ENCODE data around the gene RBM5.
A peak's percentile ranks its signal among the peaks of the same experiment; 100 is the strongest.

The RBM5 gene

DNA sequence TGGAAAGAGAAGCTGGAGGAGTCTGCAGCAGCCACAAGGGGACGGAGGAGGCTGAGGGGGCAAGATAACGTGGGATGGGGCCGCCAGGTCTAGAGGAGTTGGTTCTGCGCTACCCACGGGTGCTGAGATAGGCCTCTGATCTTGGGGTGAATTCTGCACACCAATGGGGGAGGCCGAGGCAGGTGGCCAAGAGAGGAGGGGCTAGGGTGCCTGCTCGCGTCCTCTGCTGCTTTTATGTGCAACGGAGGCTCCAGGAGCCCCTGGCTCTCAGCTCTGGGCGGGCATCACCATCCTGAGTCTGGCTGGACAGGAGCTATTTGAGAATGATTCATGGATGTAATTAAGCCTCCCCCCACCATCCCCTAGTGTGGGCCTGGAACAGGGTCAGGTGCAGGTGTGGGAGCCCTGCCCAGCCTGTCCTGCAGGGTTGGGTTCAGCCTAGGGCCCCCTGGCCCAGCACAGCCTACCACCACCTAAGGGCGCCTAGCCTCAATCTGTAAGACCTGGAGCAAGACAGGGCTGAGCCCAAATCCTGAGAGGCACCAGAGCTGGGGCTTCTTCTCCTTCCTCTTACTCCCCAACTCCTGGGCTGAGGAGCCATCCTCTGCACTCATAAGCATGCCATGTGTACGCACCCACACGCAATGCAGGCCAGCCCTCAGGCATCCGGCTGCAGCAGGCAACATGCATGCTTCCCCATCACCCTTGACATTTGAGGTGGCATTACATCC, 34.1 kb downstream of the RBM5 start:
- Histone ChIP-seq H3K9me3 (ENCODE audit: insufficient read depth, low read depth, low read length) (no peaks in the 10 kb centered on the region), H3K9ac (ENCODE audit: low read depth, low read length) (no peak overlapping the region), H3K27me3 (ENCODE audit: insufficient read depth, low read length) (no peaks in the 10 kb centered on the region), H3K36me3 (ENCODE audit: insufficient read depth, low read depth, low read length) (peaks cover 25% of the 10 kb centered on the region), H3K4me3 (ENCODE audit: low read length) (no peak overlapping the region), H3K27ac (ENCODE audit: low read length) (no peak overlapping the region), H3K4me1 (ENCODE audit: insufficient read depth, low read length) (peaks cover 15% of the 10 kb centered on the region)

DNA sequence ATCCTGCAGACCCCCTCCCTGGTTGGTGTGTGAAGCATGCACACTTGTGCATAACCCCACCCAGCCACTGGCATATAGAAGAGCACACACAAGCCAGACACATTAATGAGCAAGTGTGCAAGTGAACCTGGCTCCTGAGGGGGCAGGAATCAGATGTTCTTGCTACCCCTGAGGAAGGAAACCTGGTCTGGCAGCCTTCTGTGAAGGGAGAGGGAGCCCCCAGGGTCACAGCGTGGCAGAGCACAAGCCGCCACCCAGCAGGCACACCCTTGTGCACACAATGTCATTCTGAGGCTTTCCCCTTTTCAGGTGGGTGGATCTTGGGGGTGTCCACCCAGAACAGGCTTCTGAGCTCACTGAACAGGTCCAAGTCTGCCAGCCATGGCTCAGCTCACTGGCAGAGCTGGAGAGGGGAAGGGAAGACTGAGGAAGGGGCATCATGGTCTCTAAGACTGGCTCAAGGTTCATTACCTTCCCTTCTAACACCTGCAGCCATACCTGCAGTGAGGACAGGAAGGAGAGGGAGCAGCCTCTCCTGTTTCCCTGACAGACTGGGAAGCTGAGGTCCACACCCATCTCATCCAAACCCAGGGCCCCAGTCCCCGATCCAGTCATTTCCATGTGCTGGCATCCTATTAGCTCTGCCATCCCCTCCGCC, 34.8 kb downstream of the RBM5 start:
- Histone ChIP-seq H3K4me1 (ENCODE audit: insufficient read depth, low read length) (peaks cover 15% of the 10 kb centered on the region), H3K9ac (ENCODE audit: low read depth, low read length) (no peak overlapping the region), H3K27me3 (ENCODE audit: insufficient read depth, low read length) (no peaks in the 10 kb centered on the region), H3K27ac (ENCODE audit: low read length) (no peak overlapping the region), H3K36me3 (ENCODE audit: insufficient read depth, low read depth, low read length) (peaks cover 18% of the 10 kb centered on the region), H3K9me3 (ENCODE audit: insufficient read depth, low read depth, low read length) (no peaks in the 10 kb centered on the region), H3K4me3 (ENCODE audit: low read length) (no peak overlapping the region)

DNA sequence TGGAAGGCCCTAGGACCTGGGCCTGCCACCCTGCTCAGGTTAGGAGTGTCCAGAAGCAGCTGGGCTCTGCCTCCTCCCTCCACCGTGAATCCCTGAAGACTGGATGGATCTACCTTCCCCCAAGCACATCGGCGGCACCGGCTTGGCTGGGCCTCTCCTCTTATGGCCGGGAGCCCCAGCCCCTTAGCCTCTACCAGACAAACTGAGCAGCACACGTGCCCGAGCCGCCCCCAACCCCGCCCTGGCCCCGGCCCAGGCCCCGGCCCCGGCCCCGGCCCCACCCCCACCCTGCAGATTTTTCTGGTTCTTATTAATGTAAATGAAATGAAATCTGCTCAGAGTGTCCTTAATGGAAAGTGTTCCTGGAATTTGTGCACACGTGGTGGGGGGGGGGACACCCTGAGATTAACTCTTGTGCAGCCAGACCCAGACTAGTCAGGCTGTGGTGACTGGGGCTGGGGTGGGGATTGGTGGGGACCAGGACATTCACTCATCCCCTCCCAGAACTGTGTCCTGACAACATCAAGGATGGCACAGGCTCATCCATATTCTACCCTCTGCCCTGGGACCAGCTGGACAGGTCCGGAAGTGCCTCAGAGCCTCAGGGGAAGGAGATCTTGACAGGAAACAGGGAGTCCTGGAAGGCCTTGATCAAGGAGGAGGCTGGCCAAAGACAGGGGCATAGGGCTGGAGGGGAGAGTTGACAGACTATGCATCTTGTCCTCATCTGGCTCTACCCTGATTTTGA, 35.5 kb downstream of the RBM5 start:
- Histone ChIP-seq H3K27me3 (ENCODE audit: insufficient read depth, low read length) (no peaks in the 10 kb centered on the region), H3K9me3 (ENCODE audit: insufficient read depth, low read depth, low read length) (no peaks in the 10 kb centered on the region), H3K4me3 (ENCODE audit: low read length) (no peak overlapping the region), H3K36me3 (ENCODE audit: insufficient read depth, low read depth, low read length) (peaks cover 11% of the 10 kb centered on the region; the same call in 1 of the 2 replicates), H3K4me1 (ENCODE audit: insufficient read depth, low read length) (peaks cover 15% of the 10 kb centered on the region), H3K27ac (ENCODE audit: low read length) (peak overlapping the region; percentile 7), H3K9ac (ENCODE audit: low read depth, low read length) (peak overlapping the region; percentile 33; the same call in 1 of the 2 replicates)

DNA sequence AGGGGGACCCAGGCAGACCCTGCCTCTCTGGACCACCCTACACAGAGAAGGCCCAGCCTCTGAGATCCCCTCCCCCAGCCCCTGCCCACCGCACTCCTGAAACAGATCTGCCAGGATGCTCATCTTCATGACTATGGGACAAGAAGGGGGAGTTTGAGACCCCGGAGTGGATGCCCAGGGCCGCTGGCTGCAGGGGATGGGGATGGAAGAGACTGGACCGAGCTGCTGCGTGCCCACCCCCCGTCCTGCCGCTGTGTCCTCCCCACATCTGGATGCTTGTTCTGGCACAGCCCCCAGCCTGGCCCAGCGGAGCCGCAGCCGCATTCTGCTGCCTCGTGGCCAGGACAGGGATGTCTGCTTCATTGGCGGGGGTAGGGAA, 36.1 kb downstream of the RBM5 start:
- no peak overlapping the region for H3K4me3 ChIP-seq (ENCODE audit: low read length)
- H3K4me1 ChIP-seq (ENCODE audit: insufficient read depth, low read length), result peaks cover 15% of the 10 kb centered on the region
- H3K27me3 ChIP-seq (ENCODE audit: insufficient read depth, low read length), result no peaks in the 10 kb centered on the region
- peak overlapping the region; percentile 7 for H3K27ac ChIP-seq (ENCODE audit: low read length)
- no peaks in the 10 kb centered on the region for H3K9me3 ChIP-seq (ENCODE audit: insufficient read depth, low read depth, low read length)
- peaks cover 7% of the 10 kb centered on the region; the same call in 1 of the 2 replicates for H3K36me3 ChIP-seq (ENCODE audit: insufficient read depth, low read depth, low read length)
- H3K9ac ChIP-seq (ENCODE audit: low read depth, low read length), result peak overlapping the region; percentile 33; the same call in 1 of the 2 replicates

DNA sequence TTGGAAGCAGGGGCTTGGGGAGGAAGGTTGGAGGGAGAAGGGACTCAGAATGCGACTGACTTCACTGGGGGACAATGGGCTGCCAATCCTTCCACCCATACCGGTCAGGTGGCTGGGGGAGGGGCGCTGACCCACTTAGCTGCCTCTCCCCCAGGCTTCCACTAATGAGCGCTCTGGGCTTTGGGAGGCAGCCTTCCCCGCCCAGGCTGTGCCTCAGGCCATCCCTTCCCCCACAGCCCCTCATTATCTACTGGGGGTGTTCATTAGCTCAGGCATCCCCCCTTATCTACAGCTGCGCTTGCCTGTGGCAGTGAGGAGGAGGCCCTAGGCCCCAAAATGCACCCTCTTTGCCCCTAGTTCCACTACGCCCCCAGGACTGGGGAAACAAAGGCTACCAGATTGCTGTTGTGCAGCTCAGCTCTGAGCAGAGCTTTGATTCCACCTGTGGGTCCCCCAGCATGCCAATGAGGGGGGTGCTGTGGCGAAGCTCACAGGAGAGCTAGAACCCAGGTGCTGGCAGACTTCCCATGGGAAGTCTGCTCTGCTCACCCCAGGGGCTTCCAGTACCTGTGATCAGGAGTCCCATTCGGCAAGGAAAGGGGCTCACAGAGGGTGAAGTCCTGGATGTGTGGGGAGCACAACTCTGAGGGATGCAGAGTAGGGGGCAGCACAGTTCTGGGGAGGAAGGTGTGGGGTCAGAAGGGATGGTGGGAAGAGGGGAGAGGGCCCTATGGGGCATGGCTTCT, 37.0 kb downstream of the RBM5 start:
- Histone ChIP-seq H3K27ac (ENCODE audit: low read length) (no peak overlapping the region), H3K36me3 (ENCODE audit: insufficient read depth, low read depth, low read length) (no peaks in the 10 kb centered on the region; the same call in 1 of the 2 replicates), H3K4me1 (ENCODE audit: insufficient read depth, low read length) (peaks cover 15% of the 10 kb centered on the region), H3K4me3 (ENCODE audit: low read length) (no peak overlapping the region), H3K27me3 (ENCODE audit: insufficient read depth, low read length) (no peaks in the 10 kb centered on the region), H3K9me3 (ENCODE audit: insufficient read depth, low read depth, low read length) (no peaks in the 10 kb centered on the region), H3K9ac (ENCODE audit: low read depth, low read length) (peak overlapping the region; percentile 55; the same call in 1 of the 2 replicates)

DNA sequence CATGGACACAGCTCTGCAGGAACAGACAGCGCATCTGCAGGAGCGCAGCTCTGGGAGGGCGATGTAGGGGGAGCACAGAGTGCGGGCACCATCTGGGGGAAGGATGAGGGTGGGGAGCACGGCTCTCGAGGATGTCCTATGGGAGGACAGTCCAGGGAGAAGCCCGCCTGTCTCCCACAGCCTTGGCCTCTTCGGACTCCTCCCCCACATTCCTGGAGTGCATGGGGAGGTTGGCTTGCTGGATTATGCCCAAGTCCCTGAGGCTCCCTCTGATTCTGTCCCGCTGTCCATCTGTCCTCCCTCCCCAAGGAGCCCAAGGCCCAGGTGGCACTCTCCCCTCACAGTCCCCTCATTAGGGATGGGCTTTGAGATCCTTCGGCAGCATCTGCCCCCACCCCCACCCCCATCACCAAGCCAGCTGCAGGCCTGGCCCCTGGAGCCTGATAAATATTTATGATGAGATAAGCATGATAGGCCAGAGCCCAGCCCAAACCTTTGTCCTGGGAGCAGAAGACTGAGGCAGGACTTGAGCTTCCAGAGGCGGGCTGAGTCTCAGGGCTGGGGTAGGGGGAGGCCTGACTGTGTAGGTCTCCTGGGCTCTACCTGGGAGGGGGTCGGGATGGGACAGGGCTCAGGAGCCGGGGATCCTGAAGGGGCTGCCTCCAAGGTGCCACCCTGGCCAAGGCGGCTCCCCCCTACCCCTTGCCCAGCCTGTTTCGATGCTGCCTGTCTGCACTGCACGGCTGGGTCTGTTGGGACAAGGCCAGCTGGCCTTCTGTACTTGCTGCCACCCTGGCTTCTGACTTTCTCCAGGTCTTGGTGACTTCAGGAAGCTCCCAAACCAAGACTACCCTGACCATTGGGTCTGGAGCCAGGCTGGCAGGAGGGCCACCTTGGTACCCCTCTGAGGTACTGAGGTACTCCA, 37.8 kb downstream of the RBM5 start:
- Histone ChIP-seq H3K9ac (ENCODE audit: low read depth, low read length) (peak overlapping the region; percentile 55; the same call in 1 of the 2 replicates), H3K36me3 (ENCODE audit: insufficient read depth, low read depth, low read length) (no peaks in the 10 kb centered on the region), H3K4me3 (ENCODE audit: low read length) (no peak overlapping the region), H3K4me1 (ENCODE audit: insufficient read depth, low read length) (peaks cover 15% of the 10 kb centered on the region), H3K9me3 (ENCODE audit: insufficient read depth, low read depth, low read length) (no peaks in the 10 kb centered on the region), H3K27ac (ENCODE audit: low read length) (no peak overlapping the region), H3K27me3 (ENCODE audit: insufficient read depth, low read length) (no peaks in the 10 kb centered on the region)

DNA sequence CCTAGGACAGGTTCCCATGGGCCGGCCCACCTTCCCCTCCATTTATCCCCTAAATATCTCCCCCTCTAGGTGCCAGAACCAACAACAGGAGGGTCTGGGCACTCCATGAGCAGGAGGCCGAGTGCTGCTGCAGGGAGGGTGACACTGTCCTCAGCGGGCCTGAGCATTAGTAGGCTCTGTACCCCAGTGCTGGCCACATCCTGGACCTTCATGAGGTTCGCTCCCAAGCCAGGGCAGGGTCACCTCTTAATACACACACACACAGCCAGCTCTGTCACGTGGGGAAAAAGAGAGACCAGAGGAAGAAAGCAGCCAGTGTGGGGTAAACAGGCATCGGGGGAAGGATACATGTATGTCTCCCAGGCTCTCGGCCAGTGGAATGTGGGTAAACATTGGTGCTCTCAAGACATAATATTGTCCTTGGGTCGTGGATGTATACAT, 38.6 kb downstream of the RBM5 start:
- H3K36me3 ChIP-seq (ENCODE audit: insufficient read depth, low read depth, low read length), result no peaks in the 10 kb centered on the region
- no peak overlapping the region for H3K9ac ChIP-seq (ENCODE audit: low read depth, low read length)
- H3K27ac ChIP-seq (ENCODE audit: low read length), result no peak overlapping the region
- H3K4me3 ChIP-seq (ENCODE audit: low read length), result no peak overlapping the region
- no peaks in the 10 kb centered on the region for H3K9me3 ChIP-seq (ENCODE audit: insufficient read depth, low read depth, low read length)
- no peaks in the 10 kb centered on the region for H3K27me3 ChIP-seq (ENCODE audit: insufficient read depth, low read length)
- H3K4me1 ChIP-seq (ENCODE audit: insufficient read depth, low read length), result peaks cover 15% of the 10 kb centered on the region

DNA sequence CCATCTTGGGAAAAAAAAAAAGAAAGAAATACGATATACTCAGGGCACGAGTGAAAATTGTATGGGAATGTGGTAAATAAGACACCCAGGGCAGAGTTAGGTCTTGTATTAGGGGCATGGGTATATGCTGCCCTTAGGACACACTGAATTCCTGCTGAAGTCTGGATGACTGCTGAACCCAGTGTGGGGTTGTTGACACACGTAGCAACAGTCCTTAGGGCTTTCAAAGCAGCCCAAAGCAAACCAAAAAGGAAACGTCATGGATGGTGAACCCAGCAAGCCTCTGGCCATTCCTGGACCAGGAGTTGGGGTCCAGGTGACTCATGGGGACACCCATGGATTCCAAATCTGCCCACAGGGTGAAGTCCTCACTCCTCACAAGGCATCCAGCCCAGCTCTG, 39.3 kb downstream of the RBM5 start:
- no peaks in the 10 kb centered on the region for H3K27me3 ChIP-seq (ENCODE audit: insufficient read depth, low read length)
- H3K9me3 ChIP-seq (ENCODE audit: insufficient read depth, low read depth, low read length), result no peaks in the 10 kb centered on the region
- no peak overlapping the region for H3K9ac ChIP-seq (ENCODE audit: low read depth, low read length)
- H3K27ac ChIP-seq (ENCODE audit: low read length), result no peak overlapping the region
- H3K4me1 ChIP-seq (ENCODE audit: insufficient read depth, low read length), result peaks cover 15% of the 10 kb centered on the region
- no peak overlapping the region for H3K4me3 ChIP-seq (ENCODE audit: low read length)
- no peaks in the 10 kb centered on the region for H3K36me3 ChIP-seq (ENCODE audit: insufficient read depth, low read depth, low read length)

DNA sequence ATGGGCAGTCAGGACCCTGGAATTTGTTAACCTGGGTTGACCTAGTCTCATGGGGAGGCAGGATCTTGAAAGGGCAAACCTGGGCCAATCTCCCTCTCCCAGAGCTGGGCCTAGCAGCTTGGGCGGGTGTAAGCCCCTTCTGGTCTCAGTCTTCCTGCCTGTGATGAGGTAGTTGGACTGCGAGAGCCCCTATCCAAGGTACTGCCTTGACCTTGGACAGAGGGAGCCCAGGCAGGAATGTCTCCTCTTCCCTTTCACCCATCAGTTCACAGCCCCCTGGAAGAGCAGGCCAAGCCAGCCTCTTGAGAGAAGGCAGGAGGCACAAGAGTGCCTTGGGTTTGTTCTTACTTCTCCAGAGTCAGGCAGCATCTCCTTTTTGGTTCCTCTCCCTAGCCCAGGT, 41.7 kb downstream of the RBM5 start:
- H3K27me3 ChIP-seq (ENCODE audit: insufficient read depth, low read length), result no peaks in the 10 kb centered on the region
- no peak overlapping the region for H3K9ac ChIP-seq (ENCODE audit: low read depth, low read length)

DNA sequence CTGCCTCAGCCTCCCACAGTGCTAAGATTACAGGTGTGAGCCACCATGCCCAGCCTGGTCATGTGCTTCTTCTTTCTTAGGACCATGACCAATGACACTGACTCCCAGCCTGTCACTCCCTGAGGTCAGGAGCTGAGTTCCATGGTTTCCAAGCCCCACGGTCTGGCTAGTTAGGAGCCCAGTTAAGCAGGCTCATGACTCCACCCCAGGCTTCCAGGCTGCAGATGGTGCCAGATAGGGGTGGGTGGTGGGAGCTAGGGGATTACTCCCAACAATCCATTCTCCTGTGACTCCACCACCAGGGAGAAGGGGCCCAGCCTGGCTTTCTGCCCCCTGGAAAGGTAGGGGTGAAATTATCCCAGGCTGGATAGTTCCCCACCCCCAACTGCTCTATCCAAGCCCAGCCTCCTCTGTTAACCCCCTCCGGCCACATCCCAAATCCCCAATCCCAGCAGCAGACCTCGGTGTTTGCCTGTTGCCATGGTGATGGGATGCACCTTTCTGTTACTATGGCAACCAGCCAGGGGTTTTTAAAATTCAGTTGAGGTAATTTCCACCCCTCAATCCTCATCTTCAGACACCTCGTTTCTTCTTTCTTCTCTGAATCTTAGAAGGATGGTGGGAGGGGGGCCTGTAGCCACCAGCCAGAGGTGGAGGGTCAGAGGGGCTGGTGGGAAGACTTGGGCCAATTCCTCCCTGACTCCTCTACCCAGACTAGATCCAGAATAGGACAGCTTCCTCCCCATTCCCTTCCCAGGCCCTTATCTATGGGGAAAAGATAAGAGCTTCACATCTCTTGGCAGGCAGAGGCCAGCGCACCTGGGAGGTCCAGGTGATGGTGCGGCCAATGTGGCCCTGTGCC, 43.9 kb downstream of the RBM5 start:
- H3K27me3 ChIP-seq (ENCODE audit: insufficient read depth, low read length), result no peaks in the 10 kb centered on the region
- no peak overlapping the region for H3K9ac ChIP-seq (ENCODE audit: low read depth, low read length)
- no peaks in the 10 kb centered on the region for H3K36me3 ChIP-seq (ENCODE audit: insufficient read depth, low read depth, low read length)
- no peaks in the 10 kb centered on the region for H3K9me3 ChIP-seq (ENCODE audit: insufficient read depth, low read depth, low read length)
- H3K27ac ChIP-seq (ENCODE audit: low read length), result no peak overlapping the region
- no peak overlapping the region for H3K4me3 ChIP-seq (ENCODE audit: low read length)
- H3K4me1 ChIP-seq (ENCODE audit: insufficient read depth, low read length), result peaks cover under 1% of the 10 kb centered on the region; the same call in 1 of the 2 replicates

More for the DNA sequence above, 41.7 kb downstream of the RBM5 start:
- H3K9me3 ChIP-seq (ENCODE audit: insufficient read depth, low read depth, low read length), result no peaks in the 10 kb centered on the region
- no peak overlapping the region for H3K4me3 ChIP-seq (ENCODE audit: low read length)
- peaks cover 8% of the 10 kb centered on the region for H3K4me1 ChIP-seq (ENCODE audit: insufficient read depth, low read length)
- no peaks in the 10 kb centered on the region for H3K36me3 ChIP-seq (ENCODE audit: insufficient read depth, low read depth, low read length)
- no peak overlapping the region for H3K27ac ChIP-seq (ENCODE audit: low read length)
